GM21423 (cell line): ENCODE measurements around the gene TTBK2.
A peak's percentile ranks its signal among the peaks of the same experiment; 100 is the strongest.
"Not testable (repeated sequence)": the region's sequence is repeated elsewhere in the genome, so short reads cannot be mapped to it uniquely, and the experiment has no call there.

Experiments used
- ATAC-seq: cut with Tn5 transposase; IDR thresholded peaks from one replicate; pipeline ENCODE4 v1.9.1; 2021; ENCODE audit warnings: mild to moderate bottlenecking, moderate library complexity; ENCODE audit not compliant: unreplicated experiment

TTBK2 gene

GRCh38 chr15:42920519-42921341 is at the start of gene TTBK2:
Gene TTBK2 (minus strand): TSS chr15:42920778. CDS start chr15:42878617, 42,161 bp downstream.
- peak; percentile 91 for ATAC-seq

- no peak for ATAC-seq
Observed at GRCh38 chr15:42964476-42964875, 43.9 kb upstream of the TTBK2 start.

DNA sequence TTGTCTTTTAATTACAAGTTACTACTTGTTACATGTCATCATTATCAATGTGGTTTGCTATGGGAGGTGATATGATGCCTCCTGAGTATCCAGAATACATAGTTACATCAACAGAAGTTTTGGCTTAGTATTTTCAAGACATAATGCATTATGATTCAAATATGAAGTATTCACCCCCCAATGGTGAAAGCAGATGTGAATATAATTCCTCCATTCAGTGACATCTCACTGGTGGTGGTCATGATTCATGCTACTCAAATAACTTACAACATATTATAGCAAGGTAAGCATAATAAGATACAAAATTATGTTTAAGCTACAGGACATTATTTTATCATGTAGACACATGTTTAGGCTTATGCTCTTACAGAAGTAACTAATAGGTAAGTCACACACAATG is 34.9 kb upstream of the TTBK2 start:
- ATAC-seq = no peak

- no peak for ATAC-seq
Observed at GRCh38 chr15:42954291-42954690, 33.7 kb upstream of the TTBK2 start.

DNA sequence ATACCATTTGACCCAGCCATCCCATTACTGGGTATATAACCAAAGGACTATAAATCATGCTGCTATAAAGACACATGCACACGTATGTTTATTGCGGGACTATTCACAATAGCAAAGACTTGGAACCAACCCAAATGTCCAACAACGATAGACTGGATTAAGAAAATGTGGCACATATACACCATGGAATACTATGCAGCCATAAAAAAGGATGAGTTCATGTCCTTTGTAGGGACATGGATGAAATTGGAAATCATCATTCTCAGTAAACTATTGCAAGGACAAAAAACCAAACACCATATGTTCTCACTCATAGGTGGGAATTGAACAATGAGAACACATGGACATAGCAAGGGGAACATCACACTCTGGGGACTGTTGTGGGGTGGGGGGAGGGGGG is 28.3 kb upstream of the TTBK2 start:
- not testable (repeated sequence) for ATAC-seq

GRCh38 chr15:42940527-42940926 is 19.9 kb upstream of the TTBK2 start:
- ATAC-seq = no peak

GRCh38 chr15:42939841-42940240 is 19.3 kb upstream of the TTBK2 start:
- no peak for ATAC-seq

DNA sequence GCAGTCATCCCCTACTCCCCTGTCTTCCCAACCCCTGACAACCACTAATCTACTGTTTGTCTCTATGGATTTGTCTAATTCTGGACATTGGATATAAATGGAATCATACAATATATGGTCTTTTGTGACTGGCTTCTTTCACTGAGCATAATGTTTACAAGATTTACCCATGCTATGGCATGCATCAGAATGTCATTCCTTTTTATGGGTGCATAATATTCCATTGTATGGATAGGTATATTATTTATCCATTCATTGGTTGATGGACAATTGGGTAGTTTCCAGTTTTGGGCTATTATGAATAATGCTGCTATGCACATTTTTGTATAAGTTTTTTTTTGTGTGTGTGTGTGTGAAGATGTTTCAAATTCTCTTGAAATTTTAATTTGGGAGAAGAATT is 16.6 kb upstream of the TTBK2 start:
- no peak for ATAC-seq

GRCh38 chr15:42933886-42934667 is 13.5 kb upstream of the TTBK2 start:
- ATAC-seq = no peak

DNA sequence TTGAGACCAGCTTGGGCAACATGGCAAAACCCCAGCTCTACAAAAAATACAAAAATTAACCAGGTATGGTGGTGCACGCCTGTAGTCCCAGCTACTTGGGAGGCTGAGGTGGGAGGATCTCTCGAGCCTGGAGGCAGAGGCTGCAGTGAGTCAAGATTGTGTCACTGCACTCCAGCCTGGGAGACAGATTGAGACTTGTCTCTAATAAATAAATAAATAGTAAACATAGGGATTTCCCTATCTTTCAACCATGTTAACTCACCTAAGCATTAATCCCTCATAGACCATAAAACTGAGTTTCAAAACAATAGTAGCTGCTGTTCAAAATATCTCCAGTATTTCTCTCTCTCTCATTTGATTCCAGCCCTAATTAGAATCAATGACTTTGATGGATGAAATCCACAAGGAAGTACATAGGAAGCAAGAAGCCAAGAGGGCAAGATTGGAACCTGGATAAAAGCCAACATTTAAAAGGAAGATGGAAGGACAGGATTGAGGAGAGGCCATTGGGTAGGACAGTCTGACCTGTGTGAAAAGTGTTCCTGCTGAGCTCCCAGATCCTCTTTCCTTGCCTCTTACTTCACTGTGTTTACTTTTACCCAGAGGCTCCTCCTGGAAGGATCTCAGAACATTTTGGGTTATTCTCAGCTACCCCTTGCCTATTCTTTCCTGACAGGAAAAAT is 12.4 kb upstream of the TTBK2 start:
- no peak for ATAC-seq

DNA sequence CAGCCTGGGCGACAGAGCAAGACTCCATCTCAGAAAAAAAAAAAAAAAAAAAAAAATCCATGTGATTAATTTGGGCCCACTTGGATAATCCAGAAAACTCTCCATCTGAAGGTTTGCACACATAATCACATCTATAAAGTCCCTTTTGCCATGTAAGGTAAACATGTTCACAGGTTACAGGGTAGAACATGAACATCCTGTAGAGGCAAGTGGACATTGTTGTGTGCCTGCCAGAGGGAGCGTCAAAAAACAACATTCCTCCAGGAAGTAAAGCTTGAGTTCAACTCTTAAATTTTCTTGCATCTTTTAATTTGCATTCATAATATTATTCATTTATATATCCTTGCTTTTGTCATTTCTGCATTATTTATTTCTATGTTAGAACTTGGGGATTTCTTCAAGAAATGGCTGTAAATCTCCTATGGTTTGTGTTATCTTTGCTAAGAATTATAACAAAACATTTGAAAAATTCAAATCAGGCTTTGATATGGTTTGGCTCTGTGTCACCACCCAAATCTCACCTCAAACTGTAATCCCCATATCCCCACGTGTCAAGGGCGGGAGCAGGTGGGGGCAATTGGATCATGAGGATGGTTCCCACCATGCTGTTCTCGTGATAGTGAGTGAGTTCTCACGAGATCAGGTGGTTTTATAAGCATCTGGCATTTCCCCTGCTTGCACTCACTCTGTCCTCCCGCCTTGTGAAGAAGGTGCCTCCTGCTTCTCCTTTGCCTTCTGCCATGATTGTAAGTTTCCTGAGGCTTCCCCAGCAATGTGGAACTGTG is 11.3 kb upstream of the TTBK2 start:
- ATAC-seq = no peak

DNA sequence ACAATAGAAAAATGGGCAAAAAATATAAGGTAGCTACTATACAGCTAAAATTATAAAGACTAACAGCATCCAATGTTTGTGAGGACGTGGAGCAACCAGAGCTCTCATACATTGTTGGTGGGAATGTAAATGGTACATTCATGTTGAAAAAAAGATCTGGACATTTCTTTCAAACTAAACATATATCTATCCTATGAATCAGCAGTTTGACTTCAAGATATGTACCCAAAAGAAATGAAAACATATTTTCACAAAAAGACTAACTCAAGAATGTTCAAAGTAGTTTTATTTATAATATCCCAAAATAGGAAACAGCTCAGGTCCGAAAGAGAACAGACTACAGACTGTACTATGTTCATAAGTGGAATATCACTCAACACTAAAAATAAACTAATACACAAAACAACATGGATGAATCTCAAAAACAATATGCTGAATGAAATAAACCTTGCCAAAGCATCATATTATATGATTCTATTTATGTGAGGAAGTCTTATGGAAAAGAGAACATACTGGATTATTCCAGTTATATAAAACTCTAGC is 8.8 kb upstream of the TTBK2 start:
- no peak for ATAC-seq

GRCh38 chr15:42921342-42921731 is 759 bp upstream of the TTBK2 start:
- no peak for ATAC-seq

DNA sequence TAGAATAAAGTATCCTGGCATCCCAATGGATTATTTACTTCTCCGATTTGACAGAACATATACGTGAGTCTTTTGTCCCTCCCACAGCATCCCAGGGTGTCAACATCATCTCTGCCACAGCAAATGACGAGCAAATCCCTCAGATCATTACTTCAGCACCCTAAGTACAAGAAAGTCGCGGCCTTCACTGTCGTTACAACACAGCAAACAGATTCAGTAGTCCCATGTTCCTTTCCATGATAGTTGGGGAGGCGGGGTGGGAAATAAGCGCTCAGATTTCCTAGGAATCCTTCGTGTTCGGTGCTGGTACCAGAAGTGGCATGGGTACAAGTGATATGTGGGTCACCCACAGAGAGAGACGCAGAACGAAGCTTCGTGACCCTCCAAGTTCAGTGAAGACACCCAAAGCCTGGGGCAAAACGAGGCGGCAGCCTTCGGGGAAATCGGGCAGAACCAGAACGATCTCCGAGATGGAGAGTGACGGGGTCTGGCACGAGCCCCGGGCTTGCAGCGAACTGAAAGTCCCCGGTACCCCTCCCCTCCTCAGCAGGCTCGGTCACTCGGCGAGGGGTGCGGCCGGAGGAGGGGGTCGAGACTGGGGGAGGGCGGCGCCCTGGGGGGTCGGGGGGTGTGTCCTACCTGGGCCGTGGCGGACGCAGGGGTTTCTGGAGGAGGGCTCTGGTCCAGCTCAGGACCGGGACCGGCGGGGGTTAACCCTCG is 619 bp downstream of the TTBK2 start:
- ATAC-seq = no peak

DNA sequence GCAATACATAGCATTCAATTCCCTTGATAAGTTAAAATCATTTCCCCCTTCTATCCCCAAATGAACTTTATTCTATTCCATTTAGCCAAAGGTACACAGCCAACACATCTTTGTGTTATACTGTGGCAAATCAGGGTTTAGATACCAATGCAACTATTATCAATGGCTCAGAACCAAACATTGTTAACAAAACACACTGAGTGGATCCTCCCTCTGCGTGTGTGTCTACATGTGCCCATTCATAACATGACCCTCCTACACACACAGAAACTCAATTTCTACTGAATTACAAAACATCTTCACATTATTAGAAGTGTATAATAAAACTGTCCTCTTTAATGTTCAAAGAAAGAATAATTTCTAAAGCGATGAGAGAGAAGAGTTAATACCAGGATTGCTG is 1.3 kb downstream of the TTBK2 start:
- no peak for ATAC-seq

GRCh38 chr15:42918047-42918446 is 2.5 kb downstream of the TTBK2 start:
- no peak for ATAC-seq

DNA sequence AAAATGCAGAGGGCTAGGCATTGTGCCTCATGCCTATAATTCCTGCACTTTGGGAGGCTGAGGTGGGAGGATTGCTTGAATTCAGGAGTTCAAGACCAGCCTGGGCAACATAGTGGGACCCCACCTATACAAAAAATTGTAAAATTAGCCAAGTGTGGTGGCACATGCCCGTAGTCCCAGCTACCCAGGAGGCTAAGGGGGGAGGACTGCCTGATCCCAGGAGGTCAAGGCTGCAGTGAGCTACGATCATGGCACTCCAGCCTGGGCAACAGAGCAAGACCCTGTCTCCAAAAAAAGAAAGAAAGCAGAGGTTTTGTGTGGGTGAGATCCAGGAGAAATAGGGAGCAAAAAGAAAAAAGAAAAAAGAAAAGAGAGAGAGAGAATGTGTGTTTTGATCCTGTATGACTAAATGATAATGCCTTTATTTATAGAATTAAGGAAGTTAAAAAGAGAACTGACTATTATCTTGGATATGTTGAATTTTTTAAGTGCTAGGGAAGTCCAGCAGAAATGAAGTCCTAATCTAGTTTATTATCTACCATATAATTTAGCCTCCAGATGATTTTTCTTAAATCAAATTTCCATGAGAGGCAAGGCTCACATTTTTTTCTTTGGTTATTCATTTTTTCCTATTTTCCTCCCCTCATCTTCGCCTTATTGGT is 4.8 kb downstream of the TTBK2 start:
- no peak for ATAC-seq

- no peak for ATAC-seq
Observed at GRCh38 chr15:42914728-42915497, 5.7 kb downstream of the TTBK2 start.
